ENCODE measurements around the gene POLE.

POLE gene

DNA sequence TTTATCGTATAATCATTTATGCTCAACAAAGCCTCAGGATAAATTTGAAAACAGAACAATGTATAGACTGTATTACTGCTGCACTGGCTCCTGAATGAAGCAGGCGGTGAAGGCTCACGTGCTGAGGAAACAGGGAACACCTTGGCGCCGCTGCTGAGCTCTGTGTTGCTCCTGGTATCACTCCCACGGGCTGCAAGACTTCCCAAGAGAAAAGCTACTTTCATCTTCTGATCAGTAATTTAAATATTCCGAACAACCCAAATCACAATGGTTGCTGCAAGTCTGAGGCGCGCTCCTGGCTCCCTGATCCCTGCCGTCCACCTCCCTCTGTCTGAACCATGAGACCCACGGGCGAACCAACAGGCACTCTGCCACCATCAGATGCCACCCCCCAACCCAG is 39.2 kb upstream of the POLE start:
- no peak overlapping the region for H3K56ac ChIP-seq (ENCODE audit: low read length)
- no peak overlapping the region for H2BK5ac ChIP-seq (ENCODE audit: low read length)
- H3K18ac ChIP-seq (ENCODE audit: low read length): no peak overlapping the region
- H3K79me2 ChIP-seq (ENCODE audit: control insufficient read depth, insufficient read depth, low read length): no peaks in the 10 kb centered on the region
- no peak overlapping the region for H2BK15ac ChIP-seq (replicated peaks; ENCODE audit: low read depth)
- no peak overlapping the region for H3K4me2 ChIP-seq (ENCODE audit: low read length)
- no peaks in the 10 kb centered on the region for H3K27me3 ChIP-seq (ENCODE audit: insufficient read depth, low read length, poor library complexity)
- no peak overlapping the region for H2BK120ac ChIP-seq (ENCODE audit: low read depth, low read length)
- H3K4me1 ChIP-seq (ENCODE audit: control insufficient read depth, low read depth, low read length): no peaks in the 10 kb centered on the region
- H2AK5ac ChIP-seq (ENCODE audit: low read length): no peak overlapping the region
- H3K23ac ChIP-seq (ENCODE audit: low read length): no peak overlapping the region
- H3K36me3 ChIP-seq (ENCODE audit: control insufficient read depth, insufficient read depth, low read length): peaks cover 31% of the 10 kb centered on the region
- H3K27ac ChIP-seq (ENCODE audit: low read depth, low read length): no peak overlapping the region
- H3K4me3 ChIP-seq (ENCODE audit: low read length): no peak overlapping the region
- no peak overlapping the region for H4K5ac ChIP-seq (ENCODE audit: low read length)
- WGBS (ENCODE audit: extremely low coverage, insufficient coverage, low lambda C conversion rate): no CpG with 5 or more reads among the region's 12 CpGs
- no peaks in the 10 kb centered on the region for H3K79me1 ChIP-seq (ENCODE audit: low read length)
- no peak overlapping the region for H3K4ac ChIP-seq (ENCODE audit: low read depth, low read length)
- no peak overlapping the region for H3K9ac ChIP-seq (ENCODE audit: low read length)
- no peak overlapping the region for H4K8ac ChIP-seq (ENCODE audit: low read depth, low read length)
- no peak for DNase-seq

DNA sequence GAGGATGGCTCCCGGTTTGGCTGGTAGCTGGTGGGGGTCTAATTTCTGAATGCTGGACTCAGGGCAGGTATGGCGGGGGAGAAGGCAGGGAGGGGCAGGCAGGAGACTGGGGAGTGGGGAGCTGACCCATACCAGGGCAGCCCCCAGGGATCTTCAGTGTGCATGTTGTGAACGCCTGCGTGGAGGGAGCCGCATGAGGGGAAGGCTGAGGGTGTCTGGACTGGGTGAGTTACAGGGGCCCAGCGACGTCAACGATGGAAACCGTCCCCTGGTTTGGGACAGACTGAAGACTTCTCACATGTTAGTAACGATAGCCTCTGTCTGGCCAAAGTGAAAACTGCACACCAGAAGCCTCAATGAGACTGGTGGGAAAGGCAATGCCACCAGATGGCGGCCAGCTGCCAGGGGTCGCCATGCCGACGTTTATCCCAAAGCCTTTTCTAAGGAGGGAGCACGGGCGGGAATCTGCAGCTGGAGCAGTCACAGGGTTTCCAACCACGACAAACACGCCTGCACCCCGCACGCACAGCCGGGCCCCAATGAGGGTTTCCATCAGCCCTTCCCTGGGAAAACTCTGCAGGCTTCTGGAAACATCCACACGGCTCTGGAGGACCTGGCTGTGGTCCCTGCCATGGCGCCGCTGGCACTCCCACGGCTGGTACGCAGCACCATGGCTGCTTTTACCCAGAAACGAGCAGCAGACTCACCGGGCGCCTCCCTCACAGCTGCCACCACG is 37.5 kb upstream of the POLE start:
- Histone ChIP-seq H3K4me1 (ENCODE audit: control insufficient read depth, low read depth, low read length) (no peaks in the 10 kb centered on the region), H3K4ac (ENCODE audit: low read depth, low read length) (no peak overlapping the region), H3K23ac (ENCODE audit: low read length) (no peak overlapping the region), H4K5ac (ENCODE audit: low read length) (no peak overlapping the region), H3K4me2 (ENCODE audit: low read length) (no peak overlapping the region), H2BK120ac (ENCODE audit: low read depth, low read length) (no peak overlapping the region), H3K4me3 (ENCODE audit: low read length) (no peak overlapping the region), H4K8ac (ENCODE audit: low read depth, low read length) (no peak overlapping the region), H3K27ac (ENCODE audit: low read depth, low read length) (no peak overlapping the region), H2BK5ac (ENCODE audit: low read length) (no peak overlapping the region), H2AK5ac (ENCODE audit: low read length) (no peak overlapping the region), H3K36me3 (ENCODE audit: control insufficient read depth, insufficient read depth, low read length) (peaks cover 33% of the 10 kb centered on the region), H3K18ac (ENCODE audit: low read length) (no peak overlapping the region), H3K9ac (ENCODE audit: low read length) (no peak overlapping the region), H3K27me3 (ENCODE audit: insufficient read depth, low read length, poor library complexity) (no peaks in the 10 kb centered on the region), H3K79me1 (ENCODE audit: low read length) (no peaks in the 10 kb centered on the region), H3K79me2 (ENCODE audit: control insufficient read depth, insufficient read depth, low read length) (no peaks in the 10 kb centered on the region), H2BK15ac (replicated peaks; ENCODE audit: low read depth) (no peak overlapping the region), H3K56ac (ENCODE audit: low read length) (no peak overlapping the region)
- WGBS (ENCODE audit: extremely low coverage, insufficient coverage, low lambda C conversion rate): no CpG with 5 or more reads among the region's 30 CpGs
- DNase-seq: no peak

DNA sequence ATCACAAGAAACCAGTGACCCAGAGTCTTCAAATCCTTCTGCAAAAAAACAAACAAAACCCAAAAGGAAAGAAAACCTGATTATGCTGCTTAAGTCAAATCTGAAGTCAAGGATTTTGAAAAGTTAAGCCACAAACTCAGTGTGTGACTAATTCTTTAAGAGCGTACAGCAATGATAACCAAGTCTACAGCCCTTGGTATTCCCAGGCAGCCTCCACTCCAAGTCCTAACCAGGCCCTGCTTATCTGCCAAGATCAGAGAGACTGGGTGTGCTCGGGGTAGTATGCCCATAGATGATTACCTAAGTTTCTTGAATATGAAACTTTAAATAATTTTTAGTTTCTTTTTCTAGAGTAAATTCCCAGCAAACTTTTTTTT is 36.6 kb upstream of the POLE start:
- H3K27ac ChIP-seq (ENCODE audit: low read depth, low read length): no peak overlapping the region

DNA sequence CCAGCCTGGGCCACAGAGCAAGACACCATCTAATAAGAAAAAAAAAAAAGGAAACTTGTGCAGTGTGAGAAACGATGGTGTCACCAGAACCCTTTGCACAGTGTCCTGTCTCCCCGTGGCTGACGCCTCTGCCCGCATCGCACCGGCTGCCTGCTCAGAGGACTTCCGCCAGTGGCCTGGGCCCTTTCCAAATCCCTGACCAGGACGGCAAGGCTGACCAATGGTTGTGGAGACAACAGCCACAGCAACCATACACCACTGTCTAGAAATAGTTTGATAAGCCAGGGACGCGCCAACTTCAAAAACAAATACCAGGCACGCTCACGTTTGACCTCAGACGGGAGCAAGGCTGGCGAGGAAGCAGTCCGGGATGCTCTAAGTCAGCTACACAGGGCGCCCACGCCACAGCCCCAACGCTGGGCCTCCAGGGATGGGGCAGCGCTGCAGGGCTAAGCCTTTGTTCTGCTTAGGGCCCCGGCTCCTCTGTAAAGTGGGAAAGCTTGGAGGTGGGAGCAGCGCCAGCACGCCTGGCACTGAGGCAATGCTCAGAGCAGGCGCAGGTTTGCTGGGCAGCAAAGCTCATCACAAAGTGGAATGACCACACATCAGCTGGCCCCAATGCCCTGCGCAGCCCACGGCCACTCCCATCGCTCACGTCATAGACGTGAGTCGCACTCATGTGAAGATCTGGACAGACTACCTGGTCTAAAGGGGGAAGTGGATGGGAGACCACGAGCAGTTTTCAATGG is 36.0 kb upstream of the POLE start:
- no peak overlapping the region for H3K23ac ChIP-seq (ENCODE audit: low read length)
- no peak overlapping the region for H3K56ac ChIP-seq (ENCODE audit: low read length)
- no peak overlapping the region for H2BK5ac ChIP-seq (ENCODE audit: low read length)
- no peak overlapping the region for H3K18ac ChIP-seq (ENCODE audit: low read length)
- H3K4ac ChIP-seq (ENCODE audit: low read depth, low read length): no peak overlapping the region
- no peak for DNase-seq
- no CpG with 5 or more reads among the region's 30 CpGs for WGBS (ENCODE audit: extremely low coverage, insufficient coverage, low lambda C conversion rate)
- H4K5ac ChIP-seq (ENCODE audit: low read length): no peak overlapping the region
- peaks cover 34% of the 10 kb centered on the region for H3K36me3 ChIP-seq (ENCODE audit: control insufficient read depth, insufficient read depth, low read length)
- H2BK15ac ChIP-seq (replicated peaks; ENCODE audit: low read depth): no peak overlapping the region
- H3K4me1 ChIP-seq (ENCODE audit: control insufficient read depth, low read depth, low read length): no peaks in the 10 kb centered on the region
- H2BK120ac ChIP-seq (ENCODE audit: low read depth, low read length): no peak overlapping the region
- no peak overlapping the region for H4K8ac ChIP-seq (ENCODE audit: low read depth, low read length)
- no peaks in the 10 kb centered on the region for H3K79me1 ChIP-seq (ENCODE audit: low read length)
- H3K9ac ChIP-seq (ENCODE audit: low read length): no peak overlapping the region
- no peak overlapping the region for H3K27ac ChIP-seq (ENCODE audit: low read depth, low read length)
- no peak overlapping the region for H3K4me2 ChIP-seq (ENCODE audit: low read length)
- H3K79me2 ChIP-seq (ENCODE audit: control insufficient read depth, insufficient read depth, low read length): no peaks in the 10 kb centered on the region
- no peak overlapping the region for H3K4me3 ChIP-seq (ENCODE audit: low read length)
- no peaks in the 10 kb centered on the region for H3K27me3 ChIP-seq (ENCODE audit: insufficient read depth, low read length, poor library complexity)
- no peak overlapping the region for H2AK5ac ChIP-seq (ENCODE audit: low read length)

More for the DNA sequence above, 36.6 kb upstream of the POLE start:
- no peak overlapping the region for H3K4me3 ChIP-seq (ENCODE audit: low read length)
- WGBS (ENCODE audit: extremely low coverage, insufficient coverage, low lambda C conversion rate): no CpG with 5 or more reads among the region's 2 CpGs
- no peak overlapping the region for H4K8ac ChIP-seq (ENCODE audit: low read depth, low read length)
- H3K4me1 ChIP-seq (ENCODE audit: control insufficient read depth, low read depth, low read length): no peaks in the 10 kb centered on the region
- no peak overlapping the region for H3K56ac ChIP-seq (ENCODE audit: low read length)
- H2AK5ac ChIP-seq (ENCODE audit: low read length): no peak overlapping the region
- H3K27me3 ChIP-seq (ENCODE audit: insufficient read depth, low read length, poor library complexity): no peaks in the 10 kb centered on the region
- no peak overlapping the region for H3K9ac ChIP-seq (ENCODE audit: low read length)
- H3K4ac ChIP-seq (ENCODE audit: low read depth, low read length): no peak overlapping the region
- no peak for DNase-seq
- H3K79me2 ChIP-seq (ENCODE audit: control insufficient read depth, insufficient read depth, low read length): no peaks in the 10 kb centered on the region
- peaks cover 36% of the 10 kb centered on the region for H3K36me3 ChIP-seq (ENCODE audit: control insufficient read depth, insufficient read depth, low read length)
- H3K18ac ChIP-seq (ENCODE audit: low read length): no peak overlapping the region
- H2BK120ac ChIP-seq (ENCODE audit: low read depth, low read length): no peak overlapping the region
- no peak overlapping the region for H2BK5ac ChIP-seq (ENCODE audit: low read length)
- no peak overlapping the region for H3K4me2 ChIP-seq (ENCODE audit: low read length)
- H3K79me1 ChIP-seq (ENCODE audit: low read length): no peaks in the 10 kb centered on the region
- no peak overlapping the region for H4K5ac ChIP-seq (ENCODE audit: low read length)
- no peak overlapping the region for H2BK15ac ChIP-seq (replicated peaks; ENCODE audit: low read depth)
- H3K23ac ChIP-seq (ENCODE audit: low read length): no peak overlapping the region

DNA sequence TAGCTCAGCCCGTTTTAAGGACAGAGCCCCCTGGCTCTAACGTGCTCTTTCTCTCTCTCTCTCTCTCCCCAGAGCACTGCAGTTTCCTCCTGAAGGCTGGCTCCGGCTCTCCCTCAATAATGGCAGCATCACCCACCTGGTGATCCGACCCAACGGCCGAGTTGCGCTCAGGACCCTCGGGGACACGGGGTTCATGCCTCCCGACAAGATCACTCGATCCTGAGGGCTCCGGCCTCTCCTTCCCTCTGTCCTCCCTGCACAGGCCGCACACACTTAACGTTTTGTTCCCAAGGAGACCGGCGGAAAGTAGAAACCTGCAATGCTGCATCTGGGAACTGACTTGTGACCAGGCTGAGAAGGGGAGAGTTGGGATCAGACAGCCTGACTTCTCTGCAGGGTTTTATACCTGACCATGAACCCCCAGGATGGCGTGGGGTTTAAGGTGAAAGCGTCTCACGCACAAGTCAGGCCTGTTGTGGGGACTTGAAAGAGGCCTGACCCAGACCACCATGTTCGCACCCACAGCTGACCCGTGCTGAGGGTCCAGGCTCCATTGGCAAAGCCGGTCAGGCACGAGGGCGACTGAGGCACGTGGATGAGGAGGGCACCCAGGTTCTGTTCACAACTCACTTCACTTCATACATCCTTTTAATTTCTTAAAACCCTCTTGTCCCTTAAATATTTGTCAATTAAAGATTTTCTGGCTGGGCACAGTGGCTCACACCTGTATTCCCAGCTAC is 33.6 kb upstream of the POLE start:
- H3K56ac ChIP-seq (ENCODE audit: low read length): no peak overlapping the region
- H3K27ac ChIP-seq (ENCODE audit: low read depth, low read length): no peak overlapping the region
- no peak overlapping the region for H3K4me3 ChIP-seq (ENCODE audit: low read length)
- H3K9ac ChIP-seq (ENCODE audit: low read length): no peak overlapping the region
- no peak overlapping the region for H3K18ac ChIP-seq (ENCODE audit: low read length)
- H3K79me2 ChIP-seq (ENCODE audit: control insufficient read depth, insufficient read depth, low read length): no peaks in the 10 kb centered on the region
- no peaks in the 10 kb centered on the region for H3K27me3 ChIP-seq (ENCODE audit: insufficient read depth, low read length, poor library complexity)
- H3K4ac ChIP-seq (ENCODE audit: low read depth, low read length): no peak overlapping the region
- H2BK15ac ChIP-seq (replicated peaks; ENCODE audit: low read depth): no peak overlapping the region
- DNase-seq: no peak
- H3K4me2 ChIP-seq (ENCODE audit: low read length): no peak overlapping the region
- no peak overlapping the region for H2BK5ac ChIP-seq (ENCODE audit: low read length)
- no peak overlapping the region for H2BK120ac ChIP-seq (ENCODE audit: low read depth, low read length)
- no peak overlapping the region for H4K5ac ChIP-seq (ENCODE audit: low read length)
- no peak overlapping the region for H2AK5ac ChIP-seq (ENCODE audit: low read length)
- H3K4me1 ChIP-seq (ENCODE audit: control insufficient read depth, low read depth, low read length): no peaks in the 10 kb centered on the region
- no peak overlapping the region for H4K8ac ChIP-seq (ENCODE audit: low read depth, low read length)
- H3K23ac ChIP-seq (ENCODE audit: low read length): no peak overlapping the region
- peaks cover 23% of the 10 kb centered on the region for H3K36me3 ChIP-seq (ENCODE audit: control insufficient read depth, insufficient read depth, low read length)
- WGBS (ENCODE audit: extremely low coverage, insufficient coverage, low lambda C conversion rate): no CpG with 5 or more reads among the region's 25 CpGs
- no peaks in the 10 kb centered on the region for H3K79me1 ChIP-seq (ENCODE audit: low read length)

Measured in mesendoderm (in vitro differentiated cells).